22Rv1 (cell line): ENCODE measurements around the gene TSEN34.

Experiments used
- H3K27ac ChIP-seq: fragments of 450-650 bp; 2 replicates; pipeline ENCODE4 v1.5.1; 2017
- ZFX ChIP-seq: fragments of 450-650 bp; IDR thresholded peaks from 2 replicates; pipeline ENCODE4 v1.6.1; 2017; ENCODE audit warnings: antibody characterized with exemption, borderline replicate concordance
- TF ChIP-seq, protein P1 (sequence below): fragments of 450-650 bp; IDR thresholded peaks from 2 replicates; pipeline ENCODE4 v1.5.1; 2017; ENCODE audit warnings: mild to moderate bottlenecking

Gene TSEN34

DNA sequence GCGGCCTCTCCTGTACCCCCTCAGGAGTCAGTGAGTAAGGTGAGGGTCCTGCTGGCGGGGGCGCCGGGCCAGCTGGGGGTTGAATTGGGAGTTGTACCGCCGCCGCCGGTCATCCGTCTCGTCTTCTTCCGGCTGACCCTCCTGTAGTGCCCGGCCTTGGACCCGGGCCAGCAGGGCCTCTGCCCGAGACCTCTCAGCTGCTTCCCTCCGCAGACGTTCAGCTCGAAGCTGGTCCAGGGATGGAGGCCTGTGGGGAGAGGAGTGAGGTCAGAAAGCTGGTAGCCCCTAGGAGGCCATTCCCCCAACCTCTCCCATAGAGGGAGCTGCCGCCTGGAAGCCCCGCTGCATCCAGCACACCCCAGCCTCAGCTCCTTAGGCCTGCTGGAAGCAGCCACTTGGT lies 35.4 kb upstream of the TSEN34 start:
- H3K27ac ChIP-seq: no peak overlapping the region

DNA sequence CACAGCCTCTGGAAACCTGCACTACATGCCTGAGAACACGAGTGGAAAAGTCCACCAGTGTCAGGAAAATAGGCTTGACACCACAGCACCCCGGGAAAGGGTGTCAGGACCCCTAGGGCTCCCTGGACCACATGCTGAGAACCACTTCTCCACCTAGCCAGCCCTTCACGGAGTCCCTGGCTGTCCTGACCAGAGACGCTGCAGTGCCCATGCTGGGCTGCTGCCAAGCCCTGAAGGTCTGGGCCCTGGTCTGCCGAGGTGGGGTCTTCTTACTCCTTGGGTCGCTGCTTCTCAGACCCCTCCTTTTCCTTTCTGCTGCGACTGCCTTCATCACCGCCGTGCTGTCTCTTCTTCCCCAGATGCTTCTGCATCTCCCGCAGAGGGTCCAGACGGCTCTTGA lies 34.6 kb upstream of the TSEN34 start:
- H3K27ac ChIP-seq: peak overlapping the region; percentile 33
- TF ChIP-seq, protein P1, sequence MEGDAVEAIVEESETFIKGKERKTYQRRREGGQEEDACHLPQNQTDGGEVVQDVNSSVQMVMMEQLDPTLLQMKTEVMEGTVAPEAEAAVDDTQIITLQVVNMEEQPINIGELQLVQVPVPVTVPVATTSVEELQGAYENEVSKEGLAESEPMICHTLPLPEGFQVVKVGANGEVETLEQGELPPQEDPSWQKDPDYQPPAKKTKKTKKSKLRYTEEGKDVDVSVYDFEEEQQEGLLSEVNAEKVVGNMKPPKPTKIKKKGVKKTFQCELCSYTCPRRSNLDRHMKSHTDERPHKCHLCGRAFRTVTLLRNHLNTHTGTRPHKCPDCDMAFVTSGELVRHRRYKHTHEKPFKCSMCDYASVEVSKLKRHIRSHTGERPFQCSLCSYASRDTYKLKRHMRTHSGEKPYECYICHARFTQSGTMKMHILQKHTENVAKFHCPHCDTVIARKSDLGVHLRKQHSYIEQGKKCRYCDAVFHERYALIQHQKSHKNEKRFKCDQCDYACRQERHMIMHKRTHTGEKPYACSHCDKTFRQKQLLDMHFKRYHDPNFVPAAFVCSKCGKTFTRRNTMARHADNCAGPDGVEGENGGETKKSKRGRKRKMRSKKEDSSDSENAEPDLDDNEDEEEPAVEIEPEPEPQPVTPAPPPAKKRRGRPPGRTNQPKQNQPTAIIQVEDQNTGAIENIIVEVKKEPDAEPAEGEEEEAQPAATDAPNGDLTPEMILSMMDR: no peak

More for the DNA sequence above, 35.4 kb upstream of the TSEN34 start:
- TF ChIP-seq, protein P1: no peak
- no peak for TF ChIP-seq ZFX

DNA sequence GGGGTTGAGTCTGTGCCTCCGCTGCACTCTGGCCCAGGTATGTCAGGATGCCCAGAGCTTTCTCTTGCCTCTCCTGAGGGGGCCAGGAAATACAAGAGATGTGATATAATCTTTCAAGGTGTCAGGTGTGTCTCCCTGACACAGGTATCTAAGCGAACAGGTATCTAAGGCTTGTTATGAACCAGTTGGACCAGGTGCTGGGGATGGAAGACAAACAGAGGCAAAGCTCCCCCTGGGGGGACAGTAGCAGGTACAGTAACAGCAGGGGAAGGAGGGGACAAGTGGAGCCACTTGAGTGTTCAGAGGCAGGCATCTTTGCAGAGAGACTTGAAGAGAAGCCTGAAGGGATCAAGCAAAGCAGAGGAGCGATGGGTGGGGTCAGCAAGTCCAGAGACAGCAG lies 34.2 kb upstream of the TSEN34 start:
- H3K27ac ChIP-seq: peak overlapping the region; percentile 33
- no peak for TF ChIP-seq ZFX
- TF ChIP-seq, protein P1: no peak

DNA sequence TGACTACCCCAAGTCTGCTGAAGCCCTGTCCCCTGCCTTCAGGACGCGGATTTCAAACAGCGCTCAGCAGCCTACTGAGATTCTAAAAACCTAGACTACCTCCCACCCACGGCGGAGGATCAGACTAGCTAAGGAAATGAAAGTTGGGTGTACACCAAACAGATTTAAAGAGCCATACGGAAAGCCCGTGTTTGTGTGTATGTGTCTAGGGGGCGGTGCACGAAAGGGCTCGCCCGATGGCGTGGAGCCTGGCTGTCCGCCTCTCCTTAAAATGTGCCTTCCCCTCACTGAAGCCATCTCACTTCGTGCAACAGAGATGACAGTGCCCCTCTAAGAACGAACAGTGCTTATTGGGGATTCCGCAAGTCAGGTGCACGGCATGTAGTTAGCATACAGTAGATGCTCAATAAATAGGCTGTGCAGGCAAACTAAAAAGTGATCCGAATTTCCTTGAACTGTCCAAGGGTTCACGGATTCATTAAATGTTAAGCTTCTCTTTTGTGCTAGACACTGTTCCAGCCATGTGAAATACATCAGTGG lies 32.2 kb upstream of the TSEN34 start:
- TF ChIP-seq, protein P1: no peak
- TF ChIP-seq ZFX: no peak
- peak overlapping the region; percentile 97 for H3K27ac ChIP-seq

DNA sequence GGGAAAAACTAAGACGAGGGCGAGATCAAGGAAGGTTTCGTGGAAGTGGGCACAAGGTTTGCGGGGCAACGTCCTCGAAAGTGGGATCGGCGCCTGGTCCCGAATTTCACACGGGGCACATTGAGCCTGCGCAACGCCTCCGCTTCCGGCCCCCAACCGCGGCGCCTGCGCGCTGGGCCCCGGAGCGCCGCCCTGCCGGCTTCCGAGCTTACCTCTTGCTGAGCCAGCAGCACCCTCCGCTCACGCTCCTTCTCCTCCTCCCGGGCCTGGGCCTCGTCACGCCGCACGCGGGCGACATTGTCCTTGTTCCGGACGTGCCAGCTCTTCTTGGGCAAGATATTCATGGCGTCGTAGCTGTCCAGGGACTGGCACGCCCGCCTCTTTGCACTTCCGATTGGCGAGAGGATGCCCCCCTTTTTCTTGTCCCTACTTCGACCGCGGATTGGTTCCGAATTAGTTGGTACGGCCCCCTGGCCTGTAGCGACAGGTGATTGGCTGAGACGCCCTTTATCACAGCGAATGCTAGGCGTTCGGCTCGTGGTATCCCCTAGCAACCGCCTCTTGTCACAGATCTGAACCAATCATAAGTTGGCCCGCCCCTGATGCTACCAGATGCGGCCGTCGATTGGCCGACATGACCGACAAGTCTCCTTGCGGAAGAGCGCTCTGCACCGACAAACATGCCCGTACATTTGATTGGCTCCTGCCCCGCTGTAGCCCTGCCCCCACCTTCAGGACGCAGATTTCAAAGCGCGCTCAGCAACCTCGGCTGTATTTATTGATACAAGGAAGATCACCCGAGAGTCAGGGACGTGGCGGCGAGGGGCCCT lies 31.5 kb upstream of the TSEN34 start, which contains the start of gene LENG1:
LENG1 (minus strand) TSS at position 370 of the 830 bp plus-strand sequence; CDS start at position 344, 26 bp downstream.
- TF ChIP-seq ZFX: no peak
- TF ChIP-seq, protein P1: peak; percentile 44
- H3K27ac ChIP-seq: peak within 1 kb of the TSS; percentile 97

DNA sequence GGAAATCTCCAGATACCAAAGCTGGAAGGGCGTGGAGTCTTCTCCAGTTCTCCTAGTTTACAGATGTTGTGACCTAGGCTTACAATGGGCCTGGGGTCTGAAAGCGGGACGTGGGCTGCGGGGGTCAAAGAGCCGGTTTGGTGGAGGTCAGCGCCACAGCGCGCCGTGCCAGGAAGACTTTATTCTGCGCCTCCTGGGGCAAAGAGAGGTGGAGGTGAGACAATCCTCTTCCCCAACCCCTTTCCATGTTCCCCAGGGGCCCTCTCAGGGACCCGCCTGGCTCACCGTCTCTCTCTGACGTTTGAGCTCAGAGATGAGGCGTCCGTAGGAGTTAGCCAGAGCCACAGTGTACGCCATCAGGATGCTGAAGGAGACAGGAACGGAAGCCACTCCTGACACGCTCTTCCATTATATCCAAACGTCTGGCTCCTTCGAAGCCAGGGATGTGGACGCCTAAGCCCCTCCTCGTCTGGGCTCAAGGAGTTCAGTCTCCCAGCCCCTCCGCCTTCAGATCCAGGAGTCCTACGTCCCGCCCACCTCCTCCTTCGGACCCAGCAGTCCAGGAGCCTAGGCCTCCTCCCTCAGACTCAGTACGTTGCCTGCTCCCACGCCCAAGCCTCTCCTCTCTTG lies 30.8 kb upstream of the TSEN34 start:
- H3K27ac ChIP-seq: peak overlapping the region; percentile 97
- TF ChIP-seq ZFX: no peak
- TF ChIP-seq, protein P1: no peak

DNA sequence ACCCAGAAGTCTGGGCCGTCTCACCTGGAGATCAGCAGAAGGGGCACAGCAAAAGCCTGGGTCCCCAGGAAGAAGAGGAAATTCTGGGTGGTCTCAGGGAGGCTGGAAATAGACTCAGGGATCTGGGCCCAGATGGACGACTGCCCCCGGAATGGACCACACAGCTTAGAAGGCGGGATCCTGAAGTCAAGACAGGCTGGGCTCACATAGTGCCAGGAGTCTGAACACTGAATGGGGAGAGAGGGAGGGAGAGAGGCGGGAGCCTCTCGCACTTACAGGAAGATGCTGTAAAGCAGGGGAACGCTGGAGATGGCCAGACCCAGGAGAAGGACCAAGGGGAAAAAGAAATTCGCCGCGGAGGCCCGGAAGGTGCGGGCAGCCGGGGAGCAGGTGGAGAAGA lies 30.3 kb upstream of the TSEN34 start:
- TF ChIP-seq, protein P1: no peak
- no peak for TF ChIP-seq ZFX
- H3K27ac ChIP-seq: peak overlapping the region; percentile 97
